Cortex of kidney (tissue), 1 donor: ENCODE results near the gene NDUFV3.
"Not testable (repeated sequence)": the region's sequence is repeated elsewhere in the genome, so short reads cannot be mapped to it uniquely, and the experiment has no call there.

Experiments used
- DNase-seq: peaks from one replicate; lab custom pipeline; 2025; lab: John Stamatoyannopoulos, UW

Gene NDUFV3

GRCh38 chr21:42937034-42937940, 44.2 kb downstream of the NDUFV3 start:
- DNase-seq, result not testable (repeated sequence)

GRCh38 chr21:42937960-42938605, 45.0 kb downstream of the NDUFV3 start:
- no peak for DNase-seq

- not testable (repeated sequence) for DNase-seq
Measured at GRCh38 chr21:42938606-42938995, 45.5 kb downstream of the NDUFV3 start.

GRCh38 chr21:42939582-42940413, 46.7 kb downstream of the NDUFV3 start:
- DNase-seq, result no peak

- DNase-seq, result no peak
Measured at GRCh38 chr21:42941696-42942085, 48.6 kb downstream of the NDUFV3 start.

GRCh38 chr21:42942244-42942643, 49.1 kb downstream of the NDUFV3 start:
- no peak for DNase-seq

GRCh38 chr21:42949094-42949755, 56.1 kb downstream of the NDUFV3 start:
- DNase-seq, result not testable (repeated sequence)

GRCh38 chr21:42951193-42951592, 58.1 kb downstream of the NDUFV3 start:
- not testable (repeated sequence) for DNase-seq

GRCh38 chr21:42956824-42957630, 63.9 kb downstream of the NDUFV3 start:
- DNase-seq, result no peak

- not testable (repeated sequence) for DNase-seq
Measured at GRCh38 chr21:42958122-42958521, 65.0 kb downstream of the NDUFV3 start.

- no peak for DNase-seq
Measured at GRCh38 chr21:42959728-42960127, 66.6 kb downstream of the NDUFV3 start.

- no peak for DNase-seq
Measured at GRCh38 chr21:42962380-42963007, 69.4 kb downstream of the NDUFV3 start.
